H9 (cell line): Measurements from ENCODE around the gene RNF32. TPM values are rescaled to one million over a fixed set of nuclear protein-coding genes. Genes with fewer than 3 reads are reported as not detected.

ENCODE experiments used
- DNase-seq: peaks from one replicate; pipeline ENCODE4 v3.0.0-alpha.2; 2017
- H2AFZ ChIP-seq: one replicate; pipeline ENCODE4 v1.6.1; 2013; ENCODE audit warnings: mild to moderate bottlenecking, low read length, control low read depth, moderate library complexity
- H2AK5ac ChIP-seq: 2 replicates; pipeline ENCODE4 v1.6.1; 2013; ENCODE audit warnings: low read length, control low read depth, mixed read lengths; ENCODE audit not compliant: insufficient read length
- H2BK120ac ChIP-seq: one replicate; pipeline ENCODE4 v1.6.1; 2013; ENCODE audit warnings: low read depth, mild to moderate bottlenecking, low read length, control low read depth, inconsistent platforms; ENCODE audit not compliant: poor library complexity, severe bottlenecking
- H2BK12ac ChIP-seq: 2 replicates; pipeline ENCODE4 v1.6.1; 2013; ENCODE audit warnings: low read length, control low read depth, mixed read lengths, low read depth; ENCODE audit not compliant: insufficient read length
- H2BK15ac ChIP-seq: 2 replicates; pipeline ENCODE4 v1.6.1; 2013; ENCODE audit warnings: low read depth, low read length, control low read depth
- H2BK20ac ChIP-seq: one replicate; pipeline ENCODE4 v1.6.1; 2013; ENCODE audit warnings: low read depth, mild to moderate bottlenecking, low read length, control low read depth, inconsistent platforms; ENCODE audit not compliant: poor library complexity, severe bottlenecking
- H2BK5ac ChIP-seq: 2 replicates; pipeline ENCODE4 v1.6.1; 2013; ENCODE audit warnings: low read length, control low read depth, mixed read lengths; ENCODE audit not compliant: insufficient read length
- H3K14ac ChIP-seq: 2 replicates; pipeline ENCODE4 v1.6.1; 2013; ENCODE audit warnings: low read length, control low read depth; ENCODE audit not compliant: insufficient read depth
- H3K18ac ChIP-seq: 2 replicates; pipeline ENCODE4 v1.6.1; 2013; ENCODE audit warnings: low read depth, mild to moderate bottlenecking, mixed read lengths, low read length, control low read depth; ENCODE audit not compliant: insufficient read length
- H3K23ac ChIP-seq: 2 replicates; pipeline ENCODE4 v1.6.1; 2013; ENCODE audit warnings: low read length, control low read depth, mixed read lengths, low read depth; ENCODE audit not compliant: insufficient read length
- H3K23me2 ChIP-seq: 2 replicates; pipeline ENCODE4 v1.6.1; 2013; ENCODE audit warnings: low read depth, mild to moderate bottlenecking, mixed read lengths, low read length, control low read depth; ENCODE audit not compliant: insufficient read length, poor library complexity, severe bottlenecking
- H3K27ac ChIP-seq: 2 replicates; pipeline ENCODE4 v1.5.1; 2013; ENCODE audit warnings: low read length, control low read depth, mixed read lengths, low read depth; ENCODE audit not compliant: insufficient read length
- H3K27me3 ChIP-seq: 2 replicates; pipeline ENCODE4 v1.6.1; 2013; ENCODE audit warnings: low read length, control low read depth, inconsistent platforms; ENCODE audit not compliant: insufficient read depth
- H3K4ac ChIP-seq: 2 replicates; pipeline ENCODE4 v1.6.1; 2013; ENCODE audit warnings: low read depth, mild to moderate bottlenecking, control low read depth, inconsistent platforms, low read length, moderate library complexity
- H3K4me1 ChIP-seq: 2 replicates; pipeline ENCODE4 v1.6.1; 2013; ENCODE audit warnings: low read length, control low read depth, inconsistent platforms; ENCODE audit not compliant: insufficient read depth
- H3K4me2 ChIP-seq: 2 replicates; pipeline ENCODE4 v1.6.1; 2013; ENCODE audit warnings: low read length, control low read depth, mixed read lengths; ENCODE audit not compliant: insufficient read length, insufficient read depth
- H3K56ac ChIP-seq: 2 replicates; pipeline ENCODE4 v1.6.1; 2013; ENCODE audit warnings: low read depth, mild to moderate bottlenecking, mixed read lengths, low read length, control low read depth; ENCODE audit not compliant: insufficient read length
- H3K79me1 ChIP-seq: 2 replicates; pipeline ENCODE4 v1.6.1; 2013; ENCODE audit warnings: low read depth, mild to moderate bottlenecking, moderate library complexity, low read length, control low read depth, inconsistent platforms; ENCODE audit not compliant: insufficient read depth, poor library complexity, severe bottlenecking
- H3K79me2 ChIP-seq: 2 replicates; pipeline ENCODE4 v1.6.1; 2013; ENCODE audit warnings: low read length, control low read depth, inconsistent platforms; ENCODE audit not compliant: insufficient read depth
- H3K9ac ChIP-seq: 2 replicates; pipeline ENCODE4 v1.6.1; 2013; ENCODE audit warnings: low read length, control low read depth, mixed read lengths; ENCODE audit not compliant: insufficient read length; ENCODE audit errors: extremely low read depth
- H3K9me3 ChIP-seq: one replicate; pipeline ENCODE4 v1.6.1; 2013; ENCODE audit warnings: low read depth, low read length, inconsistent platforms; ENCODE audit not compliant: control insufficient read depth
- H3T11ph ChIP-seq: one replicate; pipeline ENCODE4 v1.6.1; 2013; ENCODE audit warnings: mild to moderate bottlenecking, low read length, control low read depth, inconsistent platforms
- H4K20me1 ChIP-seq: one replicate; pipeline ENCODE4 v1.6.1; 2013; ENCODE audit not compliant: control insufficient read depth, insufficient read length, insufficient read depth
- H4K5ac ChIP-seq: 2 replicates; pipeline ENCODE4 v1.6.1; 2013; ENCODE audit warnings: low read depth, mild to moderate bottlenecking, mixed read lengths, low read length, control low read depth; ENCODE audit not compliant: insufficient read length
- H4K8ac ChIP-seq: replicated peaks from 2 replicates; pipeline ENCODE4 v1.6.1; 2013; ENCODE audit warnings: low read length, control low read depth, mixed read lengths, low read depth; ENCODE audit not compliant: insufficient read length
- H4K91ac ChIP-seq: 2 replicates; pipeline ENCODE4 v1.6.1; 2013; ENCODE audit warnings: low read depth, mild to moderate bottlenecking, moderate library complexity, mixed read lengths, low read length, control low read depth; ENCODE audit not compliant: insufficient read length
- H3K27ac Mint-ChIP-seq, 3 experiments: 2 replicates in 2 of 3; 3 replicates in 1 of 3; pipeline ENCODE4 v1.8.0; 2020 to 2021; ENCODE audit warnings: mixed read lengths in 3 of 3, mild to moderate bottlenecking in 1 of 3, moderate library complexity in 1 of 3
- H3K27me3 Mint-ChIP-seq: 2 replicates; pipeline ENCODE4 v1.8.0; 2021; ENCODE audit warnings: low read depth, mild to moderate bottlenecking, moderate library complexity, mixed read lengths
- H3K36me3 Mint-ChIP-seq, 3 experiments: 2 replicates in 2 of 3; 3 replicates in 1 of 3; pipeline ENCODE4 v1.8.0; 2020 to 2021; ENCODE audit warnings: low read depth in 3 of 3, mixed read lengths in 3 of 3; ENCODE audit not compliant: insufficient read depth in 1 of 3
- H3K4me1 Mint-ChIP-seq, 2 experiments: 2 replicates each; pipeline ENCODE4 v1.8.0; 2020; ENCODE audit warnings: mixed read lengths in 2 of 2
- H3K4me3 Mint-ChIP-seq, 2 experiments: 2 replicates in 1 of 2; 3 replicates in 1 of 2; pipeline ENCODE4 v1.8.0; 2020 to 2021; ENCODE audit warnings: mild to moderate bottlenecking in 2 of 2, mixed read lengths in 2 of 2, moderate library complexity in 1 of 2
- H3K9me3 Mint-ChIP-seq, 2 experiments: 2 replicates in 1 of 2; 3 replicates in 1 of 2; pipeline ENCODE4 v1.8.0; 2020; ENCODE audit warnings: mild to moderate bottlenecking in 2 of 2, mixed read lengths in 2 of 2, moderate library complexity in 1 of 2
- WGBS: extraction: QIAGEN DNeasy Blood & Tissue Kit; methylation state at CpG from one replicate; pipeline ENCODE4 v1.1.7; 2013; ENCODE audit warnings: missing lambda C conversion rate, low lambda C conversion rate, mixed read lengths; ENCODE audit not compliant: insufficient read length; ENCODE audit errors: extremely low coverage; 5-methylcytosine and 5-hydroxymethylcytosine counted together
- total RNA-seq: library from RNA; stranded (reverse); gene quantifications from 2 replicates; pipeline ENCODE4 v1.2.1, GENCODE V29; 2021
- TF ChIP-seq, protein P1 (sequence below): fragments of 200-600 bp; sonication (generic); conservative IDR thresholded peaks from 3 replicates; pipeline ENCODE4 v1.8.0; 2021; ENCODE audit warnings: antibody characterized with exemption, mild to moderate bottlenecking

RNF32 gene
- total RNA-seq, 1 experiment from 2014 or later, result 0.90 TPM

- H4K91ac ChIP-seq, result no peak overlapping the region
- no peak overlapping the region for H3K56ac ChIP-seq
- H3K18ac ChIP-seq, result no peak overlapping the region
- H3K4me2 ChIP-seq, result no peak overlapping the region
- no peak overlapping the region for H3K27ac ChIP-seq
- no peak overlapping the region for H2AFZ ChIP-seq
- Mint-ChIP-seq H3K36me3 (no peaks in the 10 kb centered on the region), H3K27me3 (peaks cover 8% of the 10 kb centered on the region), H3K4me1 (peaks cover 33 to 38% of the 10 kb centered on the region in 2 experiments), H3K9me3 (no peaks in the 10 kb centered on the region), H3K27ac (no peak overlapping the region; a peak in 1 of 7 replicates), H3K4me3 (no peak overlapping the region; a peak in 1 of 5 replicates)
- H4K20me1 ChIP-seq, result peaks cover 2% of the 10 kb centered on the region
- H3K4me1 ChIP-seq, result no peaks in the 10 kb centered on the region
- H3K14ac ChIP-seq, result no peak overlapping the region; the same call in 1 of the 2 replicates
- H3K9ac ChIP-seq, result no peak overlapping the region
- H3K79me1 ChIP-seq, result no peaks in the 10 kb centered on the region
- H2BK15ac ChIP-seq, result no peak overlapping the region
- no peak overlapping the region for H3K23ac ChIP-seq
- H3K27me3 ChIP-seq, result no peaks in the 10 kb centered on the region
- no peaks in the 10 kb centered on the region for H3K79me2 ChIP-seq
- no peak overlapping the region for H2AK5ac ChIP-seq
- H4K8ac ChIP-seq, result no peak overlapping the region
- H3K9me3 ChIP-seq, result no peaks in the 10 kb centered on the region
- no peak overlapping the region for H2BK12ac ChIP-seq
- TF ChIP-seq, protein P1, sequence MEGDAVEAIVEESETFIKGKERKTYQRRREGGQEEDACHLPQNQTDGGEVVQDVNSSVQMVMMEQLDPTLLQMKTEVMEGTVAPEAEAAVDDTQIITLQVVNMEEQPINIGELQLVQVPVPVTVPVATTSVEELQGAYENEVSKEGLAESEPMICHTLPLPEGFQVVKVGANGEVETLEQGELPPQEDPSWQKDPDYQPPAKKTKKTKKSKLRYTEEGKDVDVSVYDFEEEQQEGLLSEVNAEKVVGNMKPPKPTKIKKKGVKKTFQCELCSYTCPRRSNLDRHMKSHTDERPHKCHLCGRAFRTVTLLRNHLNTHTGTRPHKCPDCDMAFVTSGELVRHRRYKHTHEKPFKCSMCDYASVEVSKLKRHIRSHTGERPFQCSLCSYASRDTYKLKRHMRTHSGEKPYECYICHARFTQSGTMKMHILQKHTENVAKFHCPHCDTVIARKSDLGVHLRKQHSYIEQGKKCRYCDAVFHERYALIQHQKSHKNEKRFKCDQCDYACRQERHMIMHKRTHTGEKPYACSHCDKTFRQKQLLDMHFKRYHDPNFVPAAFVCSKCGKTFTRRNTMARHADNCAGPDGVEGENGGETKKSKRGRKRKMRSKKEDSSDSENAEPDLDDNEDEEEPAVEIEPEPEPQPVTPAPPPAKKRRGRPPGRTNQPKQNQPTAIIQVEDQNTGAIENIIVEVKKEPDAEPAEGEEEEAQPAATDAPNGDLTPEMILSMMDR, result no peak
- H3K23me2 ChIP-seq, result no peaks in the 10 kb centered on the region
- H2BK5ac ChIP-seq, result no peak overlapping the region
- H2BK120ac ChIP-seq, result no peak overlapping the region
- no CpG with 5 or more reads among the region's 17 CpGs for WGBS
- no peak for DNase-seq
- H2BK20ac ChIP-seq, result no peak overlapping the region
- no peak overlapping the region for H4K5ac ChIP-seq
- no peak overlapping the region for H3K4ac ChIP-seq
- no peak overlapping the region for H3T11ph ChIP-seq
These were observed 32.4 kb upstream of the RNF32 start for GRCh38 chr7:156608173-156608478.
